22Rv1 (cell line): ENCODE results near the gene TBC1D8B.

Source experiments
- ZFX ChIP-seq: fragments of 450-650 bp; IDR thresholded peaks from 2 replicates; pipeline ENCODE4 v1.6.1; 2017; ENCODE audit warnings: antibody characterized with exemption, borderline replicate concordance
- TF ChIP-seq, protein P1 (sequence below): fragments of 450-650 bp; IDR thresholded peaks from 2 replicates; pipeline ENCODE4 v1.5.1; 2017; ENCODE audit warnings: mild to moderate bottlenecking

DNA sequence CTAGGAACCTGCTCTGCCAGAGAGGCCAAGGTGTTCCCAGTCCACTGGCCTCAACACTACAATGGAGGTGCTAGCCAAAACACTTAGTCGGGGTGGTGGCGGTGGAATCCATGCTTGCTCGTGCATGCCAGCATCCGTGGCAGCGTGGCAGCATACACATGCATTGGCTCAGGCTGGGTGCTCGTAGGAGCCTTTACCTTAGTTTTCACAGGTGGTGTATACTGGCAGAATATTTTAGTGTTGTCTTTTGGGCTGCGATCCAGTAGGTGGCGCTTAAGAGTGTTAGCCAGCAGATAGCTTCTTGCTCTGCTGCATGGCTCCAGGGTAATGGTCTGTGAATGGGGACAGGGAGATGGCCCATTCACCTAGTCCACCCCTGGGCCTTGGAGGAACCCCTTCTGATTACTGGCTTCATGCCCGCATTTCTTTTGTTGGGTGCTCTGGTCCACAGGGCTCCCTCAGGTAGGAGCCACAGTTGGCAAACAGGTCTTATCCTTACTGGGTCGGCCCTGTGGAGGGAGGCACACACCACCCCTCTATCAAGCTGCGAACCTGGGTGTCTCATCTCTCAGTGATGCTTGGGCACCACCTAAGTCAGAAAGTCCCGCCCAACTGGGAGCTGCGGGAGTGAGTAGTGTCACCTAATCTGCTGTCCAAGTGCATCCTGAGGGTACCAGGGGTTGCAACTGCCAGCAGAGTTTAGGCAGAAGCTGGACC, 60.7 kb downstream of the TBC1D8B start:
- TF ChIP-seq, protein P1, sequence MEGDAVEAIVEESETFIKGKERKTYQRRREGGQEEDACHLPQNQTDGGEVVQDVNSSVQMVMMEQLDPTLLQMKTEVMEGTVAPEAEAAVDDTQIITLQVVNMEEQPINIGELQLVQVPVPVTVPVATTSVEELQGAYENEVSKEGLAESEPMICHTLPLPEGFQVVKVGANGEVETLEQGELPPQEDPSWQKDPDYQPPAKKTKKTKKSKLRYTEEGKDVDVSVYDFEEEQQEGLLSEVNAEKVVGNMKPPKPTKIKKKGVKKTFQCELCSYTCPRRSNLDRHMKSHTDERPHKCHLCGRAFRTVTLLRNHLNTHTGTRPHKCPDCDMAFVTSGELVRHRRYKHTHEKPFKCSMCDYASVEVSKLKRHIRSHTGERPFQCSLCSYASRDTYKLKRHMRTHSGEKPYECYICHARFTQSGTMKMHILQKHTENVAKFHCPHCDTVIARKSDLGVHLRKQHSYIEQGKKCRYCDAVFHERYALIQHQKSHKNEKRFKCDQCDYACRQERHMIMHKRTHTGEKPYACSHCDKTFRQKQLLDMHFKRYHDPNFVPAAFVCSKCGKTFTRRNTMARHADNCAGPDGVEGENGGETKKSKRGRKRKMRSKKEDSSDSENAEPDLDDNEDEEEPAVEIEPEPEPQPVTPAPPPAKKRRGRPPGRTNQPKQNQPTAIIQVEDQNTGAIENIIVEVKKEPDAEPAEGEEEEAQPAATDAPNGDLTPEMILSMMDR = peak; percentile 71
- no peak for TF ChIP-seq ZFX
